Liver (tissue), 9 donors: ENCODE data around the gene VDAC2. TPM values are rescaled to one million over a fixed set of nuclear protein-coding genes. Genes with fewer than 3 reads are reported as not detected.
A peak's percentile ranks its signal among the peaks of the same experiment; 100 is the strongest.
"Not testable (repeated sequence)": the region's sequence is repeated elsewhere in the genome, so short reads cannot be mapped to it uniquely, and the experiment has no call there.

Source experiments
- DNase-seq: peaks from one replicate; pipeline ENCODE4 v3.0.0-alpha.2; 2017; ENCODE audit warnings: low spot score
- H3K27ac ChIP-seq, 2 donors: one replicate each; pipeline ENCODE4 v1.7.0; 2013; ENCODE audit warnings: inconsistent platforms in 2 of 2, low read length in 2 of 2, control low read depth in 1 of 2, low read depth in 1 of 2, mild to moderate bottlenecking in 1 of 2
- H3K27me3 ChIP-seq, 4 donors: one replicate each; pipeline versions ENCODE4 v1.6.1 to v1.7.0; 2013; ENCODE audit warnings: low read length in 3 of 4, inconsistent platforms in 1 of 4, mild to moderate bottlenecking in 1 of 4, moderate library complexity in 1 of 4; ENCODE audit not compliant: control insufficient read depth in 4 of 4, insufficient read depth in 4 of 4
- H3K36me3 ChIP-seq, 4 donors: one replicate each; pipeline versions ENCODE4 v1.6.1 to v1.7.0; 2013; ENCODE audit warnings: low read length in 3 of 4, mild to moderate bottlenecking in 3 of 4, low read depth in 1 of 4, moderate library complexity in 1 of 4; ENCODE audit not compliant: control insufficient read depth in 4 of 4, insufficient read depth in 3 of 4
- H3K4me1 ChIP-seq, 4 donors: one replicate each; pipeline versions ENCODE4 v1.6.1 to v1.7.0; 2013; ENCODE audit warnings: low read length in 3 of 4, mild to moderate bottlenecking in 3 of 4, moderate library complexity in 1 of 4; ENCODE audit not compliant: control insufficient read depth in 4 of 4, insufficient read depth in 4 of 4
- H3K4me3 ChIP-seq, 3 donors: one replicate each; pipeline versions ENCODE4 v1.6.1 to v1.7.0; 2013; ENCODE audit warnings: low read length in 3 of 3, control low read depth in 1 of 3, low read depth in 1 of 3, mild to moderate bottlenecking in 1 of 3
- H3K9ac ChIP-seq, 2 donors: one replicate each; pipeline ENCODE4 v1.7.0; 2013; ENCODE audit warnings: low read length in 2 of 2, mild to moderate bottlenecking in 2 of 2, moderate library complexity in 2 of 2, control low read depth in 1 of 2, low read depth in 1 of 2
- H3K9me3 ChIP-seq, 4 donors: one replicate each; pipeline versions ENCODE4 v1.6.1 to v1.7.0; 2013; ENCODE audit warnings: low read length in 3 of 4; ENCODE audit not compliant: control insufficient read depth in 4 of 4
- ATF3 ChIP-seq: IDR thresholded peaks from 2 replicates; pipeline ENCODE4 v1.6.1; 2016; ENCODE audit warnings: antibody characterized with exemption
- CTCF ChIP-seq: fragments of 150-350 bp; IDR thresholded peaks from 2 replicates; pipeline ENCODE4 v1.5.1; 2017; ENCODE audit warnings: improper control_type of control experiment, low read depth, low read length; ENCODE audit not compliant: missing input control
- EGR1 ChIP-seq, 2 donors: IDR thresholded peaks; 2 replicates each; pipeline ENCODE4 v1.6.1; 2016 to 2018; ENCODE audit warnings: antibody characterized with exemption in 2 of 2, low read depth in 2 of 2
- FOXA1 ChIP-seq: IDR thresholded peaks from 2 replicates; pipeline ENCODE4 v1.6.1; 2016; ENCODE audit warnings: antibody characterized with exemption
- FOXA2 ChIP-seq: IDR thresholded peaks from 2 replicates; pipeline ENCODE4 v1.6.1; 2016; ENCODE audit warnings: antibody characterized with exemption
- GABPA ChIP-seq, 2 donors: IDR thresholded peaks in 1 of 2; conservative IDR thresholded peaks in 1 of 2; 2 replicates each; pipeline ENCODE4 v1.6.1; 2016; ENCODE audit warnings: antibody characterized with exemption in 2 of 2, mild to moderate bottlenecking in 1 of 2, moderate library complexity in 1 of 2
- HNF4A ChIP-seq, 2 donors: conservative IDR thresholded peaks; 2 replicates each; pipeline ENCODE4 v1.6.1; 2016; ENCODE audit warnings: antibody characterized with exemption in 2 of 2, mild to moderate bottlenecking in 2 of 2
- HNF4G ChIP-seq: IDR thresholded peaks from 2 replicates; pipeline ENCODE4 v1.6.1; 2016; ENCODE audit warnings: antibody characterized with exemption
- JUND ChIP-seq, 2 donors: IDR thresholded peaks; 2 replicates each; pipeline ENCODE4 v1.6.1; 2016; ENCODE audit warnings: antibody characterized with exemption in 2 of 2
- MAX ChIP-seq: IDR thresholded peaks from 2 replicates; pipeline ENCODE4 v1.6.1; 2016; ENCODE audit warnings: antibody characterized with exemption
- NR2F2 ChIP-seq: IDR thresholded peaks from 2 replicates; pipeline ENCODE4 v1.6.1; 2016; ENCODE audit warnings: antibody characterized with exemption
- RAD21 ChIP-seq, 2 donors: IDR thresholded peaks; 2 replicates each; pipeline ENCODE4 v1.6.1; 2016; ENCODE audit warnings: antibody characterized with exemption in 2 of 2, mild to moderate bottlenecking in 2 of 2
- REST ChIP-seq: IDR thresholded peaks from 2 replicates; pipeline ENCODE4 v1.6.1; 2016; ENCODE audit warnings: antibody characterized with exemption, mild to moderate bottlenecking
- RXRA ChIP-seq, 2 donors: IDR thresholded peaks; 2 replicates each; pipeline ENCODE4 v1.6.1; 2017 to 2018; ENCODE audit warnings: antibody characterized with exemption in 2 of 2, mild to moderate bottlenecking in 1 of 2
- SP1 ChIP-seq: IDR thresholded peaks from 2 replicates; pipeline ENCODE4 v1.6.1; 2018; ENCODE audit warnings: antibody characterized with exemption, mild to moderate bottlenecking
- TAF1 ChIP-seq: conservative IDR thresholded peaks from 2 replicates; pipeline ENCODE4 v1.6.1; 2016; ENCODE audit warnings: antibody characterized with exemption, mild to moderate bottlenecking
- YY1 ChIP-seq: IDR thresholded peaks from 2 replicates; pipeline ENCODE4 v1.6.1; 2016; ENCODE audit warnings: antibody characterized with exemption, mild to moderate bottlenecking
- ZBTB33 ChIP-seq: IDR thresholded peaks from 2 replicates; pipeline ENCODE4 v1.6.1; 2016; ENCODE audit warnings: antibody characterized with exemption
- WGBS: extraction: QIAGEN DNeasy Blood & Tissue Kit; methylation state at CpG from one replicate; pipeline ENCODE4 v1.1.7; 2013; 5-methylcytosine and 5-hydroxymethylcytosine counted together
- polyA plus RNA-seq, 2 donors: library from polyadenylated mRNA; stranded (reverse) in 1 of 2; unstranded in 1 of 2; fragments of 200-250 nt in 1 of 2; fragments of >200 nt in 1 of 2; fragmentation: Nextera tagmentation in 1 of 2; extraction: Ambion mirVana in 1 of 2; gene quantifications; one replicate each; pipeline versions ENCODE4 v1.2.1 to v1.2.3, GENCODE V29; 2013 to 2015
- total RNA-seq, 2 donors: library from RNA; depleted of rRNA; stranded (reverse); fragments of >200 nt; gene quantifications; one replicate each; pipeline ENCODE4 v1.2.3, GENCODE V29; 2014
- donor health status: healthy.
- donor health status: healthy.
- donor health status: healthy.
- donor health status: healthy.
- donor health status: healthy.

Gene VDAC2
- total and polyA plus RNA-seq, 4 donors = 41.3 to 67.1 (median 52.5) TPM

- peak; percentile 42 to 48 for TF ChIP-seq RAD21 (IDR thresholded peaks at IDR 0.05)
- no peak for TF ChIP-seq EGR1 (IDR thresholded peaks at IDR 0.05; ENCODE audit: low read depth in 2 of 2)
- TF ChIP-seq CTCF = no peak
- peak; percentile 98 for TF ChIP-seq FOXA2
- TF ChIP-seq YY1 = peak; percentile 65
- peak; percentile 48 to 72 for TF ChIP-seq HNF4A (conservative IDR thresholded peaks at IDR 0.05)
- no peak for TF ChIP-seq TAF1
- no peak for TF ChIP-seq HNF4G
- peak; percentile 98 to 99 for TF ChIP-seq JUND (IDR thresholded peaks at IDR 0.05)
- no peak for TF ChIP-seq MAX
- peak; percentile 95 for TF ChIP-seq NR2F2
- TF ChIP-seq REST = peak; percentile 53
- peak; percentile 98 for TF ChIP-seq FOXA1
- peak; percentile 94 for TF ChIP-seq ATF3
- no peak for TF ChIP-seq GABPA (IDR thresholded peaks at IDR 0.05 in 1 of 2, conservative IDR thresholded peaks at IDR 0.05 in 1 of 2)
- TF ChIP-seq RXRA (IDR thresholded peaks at IDR 0.05) = peak; percentile 88 to 94
- peak; percentile 72 for TF ChIP-seq SP1
- TF ChIP-seq ZBTB33 = peak; percentile 48
- H3K27ac ChIP-seq = peak overlapping the region; percentile 51 to 67
- peak overlapping the region in 1 of 3 donors; percentile 51 for H3K4me3 ChIP-seq
Observed at GRCh38 chr10:75191821-75192568, 18.6 kb upstream of the VDAC2 start.

GRCh38 chr10:75194625-75195024 lies 16.0 kb upstream of the VDAC2 start:
- WGBS = 97% methylated on average over 4 of the region's 4 CpGs
- not testable (repeated sequence) for H3K27me3 ChIP-seq, H3K9ac ChIP-seq, DNase-seq, H3K27ac ChIP-seq, H3K36me3 ChIP-seq, H3K4me1 ChIP-seq, H3K9me3 ChIP-seq, H3K4me3 ChIP-seq

More at GRCh38 chr10:75191821-75192568, 18.6 kb upstream of the VDAC2 start:
- no peaks in the 10 kb centered on the region for H3K36me3 ChIP-seq
- WGBS = 31% methylated on average over 10 of the region's 10 CpGs
- peaks cover 6 to 14% (median 8%) of the 10 kb centered on the region in 4 donors for H3K4me1 ChIP-seq
- no peaks in the 10 kb centered on the region for H3K9me3 ChIP-seq
- H3K9ac ChIP-seq = no peak overlapping the region
- no peaks in the 10 kb centered on the region for H3K27me3 ChIP-seq
- no peak for DNase-seq
